Measurements from ENCODE around the gene CDIP1. TPM values are rescaled to one million over a fixed set of nuclear protein-coding genes. Genes with fewer than 3 reads are reported as not detected.

Gene CDIP1
- total and polyA plus RNA-seq, 2 of the 8 experiments (the other 6 are each of a cell fraction or from before 2014, with no cell fraction given) = 56.6 to 76.3 TPM

DNA sequence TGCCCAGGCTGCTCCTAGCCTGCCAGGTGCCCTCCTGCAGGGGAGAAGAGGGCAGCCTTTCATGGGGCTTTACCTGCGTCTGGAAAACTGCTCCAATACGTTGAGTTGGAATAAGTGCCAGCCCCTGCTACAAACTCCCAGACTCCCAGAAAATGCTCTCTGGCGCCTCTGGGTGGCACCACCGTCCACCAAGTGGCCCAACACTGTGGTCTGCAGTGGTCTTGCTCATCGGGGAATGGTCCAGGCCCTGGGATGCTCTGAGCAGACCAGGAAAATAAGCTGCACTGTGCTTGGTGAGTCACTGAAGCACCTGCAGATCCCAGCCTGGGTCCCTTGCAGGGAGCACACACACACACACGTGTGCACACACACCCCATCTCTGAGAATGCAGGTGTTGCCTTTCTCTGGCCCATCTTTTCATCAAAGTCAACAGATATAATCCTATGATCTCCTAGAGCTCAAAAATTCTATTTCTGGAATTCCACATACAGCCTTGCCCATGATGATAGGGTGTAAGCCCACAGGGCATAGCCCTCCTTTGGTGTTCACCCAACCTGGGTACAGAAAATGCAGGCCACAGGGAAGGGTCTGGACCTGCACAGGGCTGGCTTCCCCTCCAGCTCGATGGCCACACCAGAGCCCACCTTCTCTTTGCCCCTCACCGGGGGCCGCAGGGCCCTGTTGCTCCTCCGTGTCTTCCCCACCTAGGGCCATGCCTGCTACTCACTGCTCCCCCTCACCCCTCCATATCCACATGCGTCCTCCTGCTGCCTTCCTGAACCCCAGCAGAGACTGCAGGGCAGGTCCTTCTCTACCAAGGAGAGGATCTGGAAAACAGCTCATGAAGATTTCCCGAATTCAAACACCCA, 20.5 kb downstream of the CDIP1 start:
- Histone ChIP-seq H3K4ac (replicated peaks; ENCODE audit: insufficient read length, low read depth, low read length) (no peak overlapping the region), H4K5ac (ENCODE audit: insufficient read length, low read depth, low read length) (no peak overlapping the region), H3K4me3 (ENCODE audit: extremely low read depth in 1 of 4, insufficient read depth in 2 of 4, low read depth in 3 of 4, low read length in 4 of 4) (no peak overlapping the region), H3K27ac (ENCODE audit: low read depth, low read length) (no peak overlapping the region; the same call in 1 of the 2 replicates), H3K79me2 (ENCODE audit: control insufficient read depth in 1 of 2, insufficient read depth in 2 of 2, low read length in 2 of 2) (peaks cover 3 to 5% of the 10 kb centered on the region in 2 experiments; a peak in 1 of 4 replicates), H4K91ac (replicated peaks; ENCODE audit: insufficient read length, low read length) (no peak overlapping the region), H2AFZ (ENCODE audit: low read length) (no peak overlapping the region), H3K9ac (replicated peaks in 1 of 4; ENCODE audit: extremely low read depth in 1 of 4, low read depth in 3 of 4, low read length in 3 of 4) (no peak overlapping the region), H2BK5ac (ENCODE audit: low read depth, low read length) (no peak overlapping the region), H3K14ac (ENCODE audit: insufficient read length) (no peak overlapping the region), H3K27me3 (replicated peaks in 1 of 4; ENCODE audit: control insufficient read depth in 3 of 4, extremely low read depth in 1 of 4, insufficient read depth in 3 of 4, low read length in 3 of 4) (no peaks in the 10 kb centered on the region), H4K20me1 (replicated peaks in 1 of 2; ENCODE audit: control insufficient read depth in 1 of 2, insufficient read depth in 2 of 2, low read length in 2 of 2) (peaks cover 8 to 12% of the 10 kb centered on the region in 2 experiments), H3K23me2 (ENCODE audit: low read depth, low read length) (no peaks in the 10 kb centered on the region), H2BK15ac (ENCODE audit: low read length) (no peak overlapping the region), H3K18ac (ENCODE audit: extremely low read depth, low read length) (no peak overlapping the region), H2BK120ac (replicated peaks; ENCODE audit: low read depth, low read length) (no peak overlapping the region), H3K4me2 (ENCODE audit: insufficient read depth in 1 of 2, low read depth in 2 of 2, low read length in 2 of 2) (no peak overlapping the region), H3K36me3 (ENCODE audit: control insufficient read depth in 2 of 4, insufficient read depth in 4 of 4, low read length in 3 of 4) (peaks cover 0 to 4% (median 1%) of the 10 kb centered on the region in 4 experiments; a peak in 1 of 8 replicates), H2BK12ac (ENCODE audit: low read depth, low read length) (no peak overlapping the region), H3K79me1 (ENCODE audit: low read depth, low read length) (no peaks in the 10 kb centered on the region; the same call in 1 of the 2 replicates), H4K8ac (ENCODE audit: extremely low read depth, insufficient read depth, low read length) (no peak overlapping the region), H3K56ac (replicated peaks; ENCODE audit: insufficient read length, low read depth, low read length) (no peak overlapping the region), H3K9me3 (ENCODE audit: insufficient read depth in 2 of 2, low read depth in 1 of 2, low read length in 1 of 2) (no peaks in the 10 kb centered on the region), H2BK20ac (ENCODE audit: low read length) (no peak overlapping the region), H2AK5ac (ENCODE audit: low read depth, low read length) (no peak overlapping the region), H3K4me1 (replicated peaks in 1 of 4; ENCODE audit: control insufficient read depth in 3 of 4, insufficient read depth in 4 of 4, low read length in 3 of 4) (peaks cover 0 to 18% (median 13%) of the 10 kb centered on the region in 4 experiments; a peak in 6 of 7 replicates), H3K23ac (ENCODE audit: insufficient read length) (no peak overlapping the region)
- ChIA-PET CTCF (ENCODE audit: partially characterized antibody) (interaction anchor here (0.6 to 35.4 kb wide), 39 partner anchors 8 to 188 kb away, joined by 3 to 968 read pairs (median 5); partner anchors contain the start of genes C16orf96, CDIP1, MGRN1 and UBALD1), POLR2A (ENCODE audit: partially characterized antibody) (interaction anchor here (0.6 to 2.6 kb wide), 11 partner anchors 12 to 130 kb away, joined by 3 to 9 read pairs (median 5); partner anchors contain the start of genes C16orf96 and CDIP1)
- FAIRE-seq = peak; percentile 62
- peak in 1 of 2 experiments; percentile 79 for DNase-seq (ENCODE audit: low read depth in 1 of 2, low spot score in 2 of 2)
- 58% methylated on average over 12 of the region's 12 CpGs; no CpG with 5 or more reads in 1 of the 2 experiments for WGBS, 2 experiments (ENCODE audit: extremely low coverage in 1 of 2, insufficient coverage in 1 of 2, insufficient read length in 1 of 2, insufficient replicate concordance in 2 of 2, low coverage in 1 of 2, low lambda C conversion rate in 2 of 2, missing lambda C conversion rate in 1 of 2)
- peak; percentile 47; the same call in 1 of the 2 replicates for TF ChIP-seq JUND (IDR thresholded peaks at IDR 0.05; ENCODE audit: low read length)
- peak; percentile 91 to 97 (median 94) for TF ChIP-seq CTCF (IDR thresholded peaks at IDR 0.05; ENCODE audit: control extremely low read depth in 1 of 3, insufficient read depth in 1 of 3, low read depth in 1 of 3, low read length in 3 of 3)
- TF ChIP-seq, protein P1, sequence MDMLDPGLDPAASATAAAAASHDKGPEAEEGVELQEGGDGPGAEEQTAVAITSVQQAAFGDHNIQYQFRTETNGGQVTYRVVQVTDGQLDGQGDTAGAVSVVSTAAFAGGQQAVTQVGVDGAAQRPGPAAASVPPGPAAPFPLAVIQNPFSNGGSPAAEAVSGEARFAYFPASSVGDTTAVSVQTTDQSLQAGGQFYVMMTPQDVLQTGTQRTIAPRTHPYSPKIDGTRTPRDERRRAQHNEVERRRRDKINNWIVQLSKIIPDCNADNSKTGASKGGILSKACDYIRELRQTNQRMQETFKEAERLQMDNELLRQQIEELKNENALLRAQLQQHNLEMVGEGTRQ (IDR thresholded peaks at IDR 0.05; ENCODE audit: low read length) = no peak
- 0 out of 2 replicates have a peak, but pooled peaks have one; percentile 23 for TF ChIP-seq GABPA (IDR thresholded peaks at IDR 0.05; ENCODE audit: borderline replicate concordance, insufficient read depth, low read length)
- TF ChIP-seq POLR2A (IDR thresholded peaks at IDR 0.05; ENCODE audit: control extremely low read depth in 1 of 2, low read depth in 2 of 2, low read length in 2 of 2) = 0 out of 3 replicates have a peak, but pooled peaks of 1 of the 2 experiments have one; percentile 27
- no peak for TF ChIP-seq RFX5 (IDR thresholded peaks at IDR 0.05; ENCODE audit: borderline replicate concordance, low read depth, low read length)

All from H1 (cell line).